HEK293 (cell line): Measurements from ENCODE around the gene MTMR11.

ENCODE experiments used
- CTCF ChIP-seq: fragments of 450-650 bp; formaldehyde crosslinking; IDR thresholded peaks from 2 replicates; pipeline ENCODE4 v1.5.1; 2016; ENCODE audit warnings: missing biosample characterization, missing genetic modification characterization
- REST ChIP-seq: fragments of 450-650 bp; formaldehyde crosslinking; IDR thresholded peaks from 2 replicates; pipeline ENCODE4 v1.5.1; 2016; ENCODE audit warnings: missing biosample characterization, missing genetic modification characterization
- ZNF140 ChIP-seq: fragments of 450-650 bp; formaldehyde crosslinking; IDR thresholded peaks from 2 replicates; pipeline ENCODE4 v1.5.1; 2016; ENCODE audit warnings: missing biosample characterization, missing genetic modification characterization
- ZNF549 ChIP-seq: fragments of 450-650 bp; IDR thresholded peaks from 2 replicates; pipeline ENCODE4 v1.5.1; 2018; ENCODE audit warnings: missing biosample characterization, missing genetic modification characterization, mild to moderate bottlenecking, inconsistent platforms, moderate library complexity

- TF ChIP-seq ZNF140 (tag by site-specific recombination) = no peak
- TF ChIP-seq ZNF549 (tag by site-specific recombination) = no peak
- no peak for TF ChIP-seq CTCF (tag by site-specific recombination)
- TF ChIP-seq REST (tag by site-specific recombination) = no peak
These were observed 51.1 kb downstream of the MTMR11 start for GRCh38 chr1:149885339-149886120.
